KOPT-K1 (cell line): Measurements from ENCODE around the gene WDR46.
"Not testable (repeated sequence)": the region's sequence is repeated elsewhere in the genome, so short reads cannot be mapped to it uniquely, and the experiment has no call there.

ENCODE experiments used
- H3K27ac ChIP-seq: fragments of 200-600 bp; sonication (generic); 2 replicates; pipeline ENCODE4 v1.5.1; 2016; ENCODE audit warnings: antibody characterized with exemption, mild to moderate bottlenecking, low read depth, low read length; ENCODE audit not compliant: poor library complexity, severe bottlenecking
- H3K36me3 ChIP-seq: fragments of 200-600 bp; sonication (generic); 2 replicates; pipeline ENCODE4 v1.5.1; 2017; ENCODE audit warnings: antibody characterized with exemption, mild to moderate bottlenecking, low read length, moderate library complexity; ENCODE audit not compliant: insufficient read depth
- H3K9me3 ChIP-seq: fragments of 200-600 bp; sonication (generic); 2 replicates; pipeline ENCODE4 v1.5.1; 2017; ENCODE audit warnings: antibody characterized with exemption, low read length, mild to moderate bottlenecking; ENCODE audit not compliant: insufficient read depth, poor library complexity, severe bottlenecking

Gene WDR46

GRCh38 chr6:33271117-33271467 is 17.9 kb downstream of the WDR46 start:
- Histone ChIP-seq H3K36me3 (peaks cover 79% of the 10 kb centered on the region), H3K27ac (peak overlapping the region; percentile 93), H3K9me3 (no peaks in the 10 kb centered on the region)

GRCh38 chr6:33264015-33264414 is 25.0 kb downstream of the WDR46 start:
- Histone ChIP-seq H3K36me3 (peaks cover 99% of the 10 kb centered on the region), H3K27ac (no peak overlapping the region), H3K9me3 (peaks cover 2% of the 10 kb centered on the region)

GRCh38 chr6:33262490-33262889 is 26.5 kb downstream of the WDR46 start:
- peaks cover 95% of the 10 kb centered on the region for H3K36me3 ChIP-seq
- H3K9me3 ChIP-seq, H3K27ac ChIP-seq: not testable (repeated sequence)

DNA sequence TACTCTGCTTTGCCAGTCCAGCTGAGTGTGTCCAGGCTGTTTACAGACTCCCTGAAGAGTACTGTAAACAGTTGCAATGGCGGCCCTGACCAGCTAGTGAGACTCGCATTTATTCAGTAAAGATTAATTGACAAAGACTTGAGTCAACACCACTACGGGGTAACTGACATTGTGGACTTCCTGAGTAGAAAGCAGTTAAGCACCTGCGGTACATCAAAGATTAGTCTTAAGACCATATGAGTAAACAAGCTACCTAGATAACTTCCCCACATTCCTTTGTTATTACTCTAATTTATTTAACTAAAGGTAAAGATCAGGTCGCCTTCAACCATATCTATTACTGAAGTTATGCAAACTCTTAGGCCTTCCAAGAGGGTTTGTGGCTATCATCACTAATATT is 30.0 kb downstream of the WDR46 start:
- H3K27ac ChIP-seq, result no peak overlapping the region
- peaks cover 68% of the 10 kb centered on the region for H3K36me3 ChIP-seq
- H3K9me3 ChIP-seq, result peaks cover 7% of the 10 kb centered on the region

GRCh38 chr6:33254591-33254990 is 34.4 kb downstream of the WDR46 start:
- peaks cover 7% of the 10 kb centered on the region for H3K9me3 ChIP-seq
- H3K36me3 ChIP-seq, result peaks cover 45% of the 10 kb centered on the region
- H3K27ac ChIP-seq, result no peak overlapping the region

DNA sequence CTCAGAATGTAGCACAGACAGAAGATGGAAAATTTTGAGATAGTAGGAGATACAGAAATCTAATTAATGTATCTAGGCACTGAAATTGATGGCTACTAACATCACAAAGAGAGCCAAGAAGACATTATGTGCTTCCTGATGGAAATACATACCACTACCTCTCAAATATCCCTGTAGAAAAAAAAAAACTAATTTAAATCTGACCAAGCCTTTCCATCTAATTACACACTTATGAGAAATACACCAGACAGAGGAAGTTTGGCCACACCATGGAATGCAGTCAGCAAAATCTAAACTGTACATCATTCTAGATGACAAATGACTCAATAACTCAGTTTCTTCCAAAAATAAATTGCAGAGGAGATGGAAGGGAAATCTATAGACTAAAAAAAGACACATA is 36.3 kb downstream of the WDR46 start:
- peaks cover 31% of the 10 kb centered on the region for H3K36me3 ChIP-seq
- H3K27ac ChIP-seq, result no peak overlapping the region
- H3K9me3 ChIP-seq, result no peaks in the 10 kb centered on the region

DNA sequence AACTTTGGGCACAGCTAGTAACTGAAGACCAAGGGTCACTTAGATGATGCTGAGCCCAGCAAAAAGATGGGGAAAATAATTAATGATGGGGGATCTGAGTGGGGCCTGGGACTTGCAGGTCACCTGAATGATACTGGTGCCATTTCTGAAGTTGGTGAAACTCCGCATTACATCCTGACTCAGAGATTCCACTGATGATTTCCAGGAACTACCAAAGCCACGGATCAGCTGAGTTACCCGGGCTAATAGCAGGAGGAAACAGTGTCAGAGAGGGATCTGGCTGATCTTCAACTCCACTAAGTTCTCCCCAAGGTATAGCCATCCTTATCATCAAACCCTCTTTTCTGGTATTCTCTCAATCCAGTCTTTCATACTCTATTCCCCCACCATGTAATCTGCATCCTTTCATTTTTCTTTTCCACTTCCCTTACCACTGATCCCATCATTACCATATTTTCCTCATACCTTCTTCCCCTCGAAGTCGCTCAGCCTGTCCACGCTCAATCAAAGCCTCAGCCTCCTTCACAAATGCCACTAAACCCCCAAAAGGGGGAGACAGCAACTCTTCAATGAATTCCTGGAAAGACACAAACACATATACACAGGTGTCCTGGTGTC is 37.5 kb downstream of the WDR46 start:
- Histone ChIP-seq H3K9me3 (no peaks in the 10 kb centered on the region), H3K36me3 (peaks cover 25% of the 10 kb centered on the region), H3K27ac (no peak overlapping the region)

- no peak overlapping the region for H3K27ac ChIP-seq
These were observed 38.3 kb downstream of the WDR46 start for GRCh38 chr6:33250731-33251130.

DNA sequence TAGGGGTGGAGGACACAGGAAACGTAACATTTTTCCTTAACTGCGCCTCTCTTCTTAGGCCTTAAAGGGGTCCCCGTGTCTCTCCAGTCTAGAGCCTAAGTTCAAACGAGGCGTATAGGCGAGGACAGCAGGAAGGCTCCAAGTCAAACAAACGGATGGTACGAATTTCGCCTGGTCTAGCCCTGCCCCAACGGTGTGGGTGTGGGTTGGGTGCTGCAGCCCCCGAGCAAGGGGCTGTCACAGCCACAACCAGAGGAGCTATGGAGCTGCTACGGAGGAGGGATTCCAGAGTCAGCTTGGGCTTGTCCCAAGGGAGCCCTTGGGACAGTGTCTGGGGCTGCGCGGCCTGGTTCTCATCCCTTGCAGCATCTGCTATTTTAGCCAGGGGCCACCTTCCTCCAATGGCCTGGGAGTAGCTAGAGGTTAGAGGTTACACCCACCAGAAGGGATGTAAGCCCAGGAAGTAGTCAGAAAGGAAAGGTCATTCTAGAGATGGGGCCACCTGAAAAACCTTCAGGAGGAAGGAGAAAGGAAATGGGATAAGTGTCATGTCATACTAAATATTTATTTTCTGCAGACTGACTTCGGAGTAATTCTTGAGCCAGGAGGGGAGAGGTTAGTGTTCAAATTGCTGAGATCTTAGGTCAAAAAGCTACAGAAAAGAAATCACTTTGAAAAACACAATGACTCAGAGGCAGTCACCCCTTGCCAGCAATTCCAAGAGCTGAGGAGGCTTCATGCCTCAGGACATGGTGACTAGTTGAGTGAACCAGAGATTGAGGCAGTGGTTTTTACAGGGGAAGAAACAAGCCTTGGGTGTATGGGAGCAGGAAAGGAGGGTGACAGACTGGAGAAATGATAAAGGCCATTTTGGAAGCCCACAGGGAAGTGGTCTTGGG is 39.1 kb downstream of the WDR46 start:
- Histone ChIP-seq H3K27ac (peak overlapping the region; percentile 83), H3K9me3 (no peaks in the 10 kb centered on the region), H3K36me3 (peaks cover 21% of the 10 kb centered on the region)

More at GRCh38 chr6:33250731-33251130, 38.3 kb downstream of the WDR46 start:
- Histone ChIP-seq H3K36me3 (peaks cover 22% of the 10 kb centered on the region), H3K9me3 (no peaks in the 10 kb centered on the region)

DNA sequence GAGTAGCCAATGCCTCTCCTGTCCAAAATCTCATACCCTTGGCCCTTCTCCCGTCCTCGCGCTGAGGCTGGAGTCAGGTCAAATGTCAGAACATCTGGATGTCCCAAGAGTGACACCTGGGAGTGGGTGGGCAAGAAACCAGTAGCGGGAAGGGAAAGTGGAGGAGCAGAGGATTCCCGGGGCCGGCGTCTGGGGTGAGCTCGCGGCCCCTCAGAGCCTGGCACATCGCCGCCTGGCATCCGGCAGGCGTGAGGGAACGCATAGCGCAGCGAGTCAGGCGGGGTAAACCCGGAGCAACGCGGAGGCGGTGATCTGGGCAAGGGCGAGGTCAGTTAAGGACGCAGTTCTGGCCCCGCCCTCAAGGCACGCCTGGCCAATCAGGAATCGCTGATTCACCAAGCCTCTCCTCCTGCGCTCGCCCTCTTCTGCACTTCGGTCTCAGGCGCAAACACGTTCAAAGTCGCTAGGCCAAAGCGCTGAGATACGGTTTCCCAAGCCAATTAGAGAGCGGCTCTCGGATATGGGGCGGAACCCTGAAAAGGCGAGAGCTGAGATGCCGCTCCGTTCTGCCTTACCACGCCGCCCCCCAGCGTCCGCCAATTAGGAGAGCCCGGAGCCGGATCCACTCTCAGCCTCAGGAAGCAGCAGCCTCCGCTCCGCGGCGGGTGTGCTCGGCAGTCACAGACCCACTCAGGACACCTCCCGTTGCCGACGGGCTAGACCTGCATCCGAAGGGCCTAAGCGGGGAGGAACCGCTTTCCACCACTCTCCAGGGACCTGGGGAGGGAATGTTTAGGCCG is 39.9 kb downstream of the WDR46 start:
- Histone ChIP-seq H3K27ac (peak overlapping the region; percentile 83), H3K36me3 (peaks cover 21% of the 10 kb centered on the region)

GRCh38 chr6:33248643-33248931 is 40.5 kb downstream of the WDR46 start:
- Histone ChIP-seq H3K36me3 (peaks cover 21% of the 10 kb centered on the region), H3K27ac (peak overlapping the region; percentile 83), H3K9me3 (no peaks in the 10 kb centered on the region)

More for the DNA sequence above, 39.9 kb downstream of the WDR46 start:
- no peaks in the 10 kb centered on the region for H3K9me3 ChIP-seq

DNA sequence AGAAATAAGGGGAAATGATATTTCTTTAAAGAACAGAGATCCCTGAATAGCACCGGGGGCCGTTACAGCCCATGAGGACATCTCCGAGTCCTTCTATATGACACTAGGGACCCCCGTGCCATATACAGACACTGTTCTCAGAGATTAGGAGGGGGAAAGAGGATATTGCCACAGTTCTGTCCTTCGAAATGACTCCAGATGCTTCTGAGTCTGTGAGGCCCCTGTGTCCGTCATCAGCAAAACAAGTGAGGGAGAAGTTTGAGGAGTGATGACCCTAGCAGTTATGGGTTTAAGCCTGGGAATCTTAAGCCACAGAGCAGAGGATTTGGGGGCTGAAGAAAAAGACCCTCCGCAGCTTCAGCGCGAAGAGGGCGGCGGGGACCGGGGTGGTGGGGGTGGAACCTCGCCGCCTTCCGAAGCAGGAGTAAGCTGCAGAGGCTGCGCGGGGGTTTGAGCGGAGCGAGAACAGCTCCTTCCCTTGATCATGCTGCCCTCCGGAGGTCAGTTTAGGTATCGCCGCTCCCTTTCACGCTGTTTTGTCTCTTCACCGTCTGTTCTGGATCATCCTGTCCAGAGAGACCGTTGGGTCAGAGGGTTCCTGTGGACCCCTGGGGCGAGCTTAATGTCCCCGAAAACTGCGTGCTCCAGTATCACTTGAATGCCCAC is 40.9 kb downstream of the WDR46 start:
- Histone ChIP-seq H3K36me3 (peaks cover 21% of the 10 kb centered on the region), H3K9me3 (no peaks in the 10 kb centered on the region), H3K27ac (peak overlapping the region; percentile 83)

DNA sequence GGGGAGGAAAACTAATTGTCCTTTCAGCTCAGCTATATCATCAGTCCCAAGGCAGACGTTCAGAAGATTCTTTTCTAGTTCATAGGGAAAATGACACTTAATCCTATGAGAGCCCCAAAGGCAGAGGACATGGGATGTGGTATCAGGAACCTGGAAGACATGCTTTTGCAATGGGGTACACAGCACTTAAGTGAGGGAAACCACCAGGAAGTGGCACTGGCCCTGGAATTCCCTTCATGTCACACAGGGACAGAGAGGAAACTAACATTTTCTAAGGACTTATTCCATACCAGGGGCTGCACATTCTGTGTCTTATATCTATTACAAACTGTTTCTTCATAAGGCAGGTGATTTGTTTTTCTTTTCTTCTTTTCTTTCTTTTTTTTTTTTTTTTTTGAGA is 45.6 kb downstream of the WDR46 start:
- Histone ChIP-seq H3K36me3 (no peaks in the 10 kb centered on the region), H3K9me3 (no peaks in the 10 kb centered on the region), H3K27ac (no peak overlapping the region)

DNA sequence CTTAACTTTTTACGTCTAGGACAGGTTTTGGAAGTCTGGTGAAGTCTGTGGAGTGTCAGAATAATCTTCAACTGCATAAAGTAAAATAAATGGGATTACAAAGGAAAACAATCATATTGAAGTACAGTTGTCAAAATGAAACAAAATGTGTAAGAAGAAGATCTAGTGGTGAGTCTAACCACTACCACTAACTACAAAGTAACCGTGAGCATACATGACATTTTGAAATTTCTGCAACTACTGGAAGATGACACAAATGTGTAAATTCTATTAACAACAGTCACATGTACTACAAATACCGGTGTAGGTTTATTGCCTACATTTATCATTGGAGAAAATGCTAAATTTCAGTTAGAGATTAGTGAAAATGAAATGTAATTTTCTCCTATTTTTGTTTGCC is 47.1 kb downstream of the WDR46 start:
- Histone ChIP-seq H3K9me3 (no peaks in the 10 kb centered on the region), H3K36me3 (no peaks in the 10 kb centered on the region), H3K27ac (no peak overlapping the region)

GRCh38 chr6:33237741-33238140 is 51.3 kb downstream of the WDR46 start:
- Histone ChIP-seq H3K36me3 (no peaks in the 10 kb centered on the region), H3K9me3 (no peaks in the 10 kb centered on the region), H3K27ac (no peak overlapping the region)
